ENCODE data around the gene MSI2. TPM values are rescaled to one million over a fixed set of nuclear protein-coding genes. Genes with fewer than 3 reads are reported as not detected.

The MSI2 gene
- total and polyA plus RNA-seq, 9 of the 15 experiments (the other 6 are each of a cell fraction or from before 2014, with no cell fraction given): 4.6 to 61.8 (median 42.4) TPM

- Histone ChIP-seq H3K27ac (ENCODE audit: extremely low read depth, low read depth, low read length) (no peak overlapping the region), H3K27me3 (ENCODE audit: control insufficient read depth in 2 of 2, insufficient read depth in 2 of 2, low read length in 2 of 2) (no peaks in the 10 kb centered on the region), H3K36me3 (ENCODE audit: control insufficient read depth, insufficient read depth, low read length) (no peaks in the 10 kb centered on the region), H3K9ac (ENCODE audit: insufficient read depth in 1 of 2, low read depth in 2 of 2, low read length in 2 of 2) (no peak overlapping the region), H3K79me2 (ENCODE audit: control insufficient read depth, insufficient read depth, low read length) (no peaks in the 10 kb centered on the region), H3K9me3 (replicated peaks; ENCODE audit: control insufficient read depth, insufficient read depth, low read depth, low read length) (no peaks in the 10 kb centered on the region), H3K9me1 (ENCODE audit: control insufficient read depth, insufficient read depth, low read length) (no peaks in the 10 kb centered on the region), H3K4me3 (no peak overlapping the region), H3K4me2 (ENCODE audit: insufficient read depth, low read length) (no peak overlapping the region), H3K4me1 (replicated peaks in 1 of 2; ENCODE audit: control insufficient read depth in 2 of 2, insufficient read depth in 2 of 2, low read length in 2 of 2) (peaks cover 0 to 5% of the 10 kb centered on the region in 2 experiments; a peak in 1 of 5 replicates), H4K20me1 (replicated peaks; ENCODE audit: control insufficient read depth, insufficient read depth, low read length) (peaks cover 11% of the 10 kb centered on the region; the same call in 1 of the 2 replicates), H2AFZ (ENCODE audit: low read depth, low read length) (no peak overlapping the region)
- WGBS (ENCODE audit: insufficient coverage, low coverage, missing lambda C conversion rate): 78% methylated on average over 7 of the region's 7 CpGs
- intact Hi-C loops (cut with micrococcal nuclease) (no loop called here), in situ Hi-C loops (cut with MboI) (no loop called here)
- ATAC-seq: no peak
- FAIRE-seq: no peak
- POLR2A ChIA-PET: interaction anchor here (0.5 to 1.3 kb wide), 2 partner anchors 19 to 23 kb away, joined by 3 to 4 read pairs; no protein-coding TSS in a partner anchor
- CTCF ChIA-PET (ENCODE audit: low intra/inter-chr PET ratio): no interaction called here
- no peak for DNase-seq (ENCODE audit: extremely low read depth in 1 of 4, low spot score in 3 of 4)
- BruUV-seq (replicated peaks): no TSS peak
- TF ChIP-seq GATAD2B (IDR thresholded peaks at IDR 0.05; ENCODE audit: borderline replicate concordance): no peak
- no peak for TF ChIP-seq ILK (tag; IDR thresholded peaks at IDR 0.05; ENCODE audit: borderline replicate concordance, low read depth)
- no peak for TF ChIP-seq DPF2 (IDR thresholded peaks at IDR 0.05)
- no peak for TF ChIP-seq POLR2B (IDR thresholded peaks at IDR 0.05; ENCODE audit: low read depth, partially characterized antibody)
- TF ChIP-seq ZNF518B (CRISPR knock-in tag; IDR thresholded peaks at IDR 0.05): no peak
- TF ChIP-seq AFF4 (CRISPR knock-in tag; IDR thresholded peaks at IDR 0.05): no peak
- TF ChIP-seq ESRRA (IDR thresholded peaks at IDR 0.05; ENCODE audit: borderline replicate concordance, low read depth): no peak
- no peak for TF ChIP-seq SIN3B (IDR thresholded peaks at IDR 0.05; ENCODE audit: low read depth)
- TF ChIP-seq POLR2AphosphoS5 (IDR thresholded peaks at IDR 0.05; ENCODE audit: control insufficient read depth, insufficient read depth, low read depth, low read length): no peak
- no peak for TF ChIP-seq ZNF655 (CRISPR knock-in tag; IDR thresholded peaks at IDR 0.05)
- TF ChIP-seq GTF2B (IDR thresholded peaks at IDR 0.05; ENCODE audit: extremely low read depth, insufficient read length): no peak
- no peak for TF ChIP-seq CBFA2T2 (conservative IDR thresholded peaks at IDR 0.05)
- TF ChIP-seq PCBP2 (IDR thresholded peaks at IDR 0.05; ENCODE audit: low read depth, low read length, poor library complexity, severe bottlenecking): no peak
- no peak for TF ChIP-seq NCOR1 (IDR thresholded peaks at IDR 0.05)
These were observed 263.5 kb downstream of the MSI2 start for GRCh38 chr17:57519800-57520199.

Measured in K562 (cell line).